ENCODE results near the gene ACACA. TPM values are rescaled to one million over a fixed set of nuclear protein-coding genes. Genes with fewer than 3 reads are reported as not detected.

ACACA gene
- polyA plus RNA-seq, 1 experiment = 57.9 TPM

- CTCF ChIA-PET = interaction anchor here (0.6 to 4.0 kb wide), 86 partner anchors 8 to 821 kb away, joined by 3 to 51 read pairs (median 4); partner anchors contain the start of genes AATF, MRM1 and SYNRG
These were observed 33.0 kb downstream of the ACACA start for GRCh38 chr17:37373530-37374159.

GRCh38 chr17:37368577-37368976 is 38.1 kb downstream of the ACACA start:
- TF ChIP-seq CTCF (IDR thresholded peaks at IDR 0.05; ENCODE audit: low read depth, low read length) = no peak
- H3K27me3 ChIP-seq (ENCODE audit: control insufficient read depth, insufficient read depth, low read length) = no peaks in the 10 kb centered on the region
- POLR2A ChIA-PET = interaction anchor here (0.7 kb wide), 1 partner anchor 62 kb away, joined by 3 read pairs; no protein-coding TSS in a partner anchor
- no peak overlapping the region for H3K27ac ChIP-seq (ENCODE audit: low read depth, low read length)
- no peak overlapping the region for H3K4me3 ChIP-seq (ENCODE audit: low read depth, low read length)
- H3K9me3 ChIP-seq (ENCODE audit: control insufficient read depth, insufficient read depth, low read length) = no peaks in the 10 kb centered on the region
- no peak for DNase-seq (ENCODE audit: low read depth, low spot score)
- CTCF ChIA-PET = interaction anchor here (0.6 to 1.0 kb wide), 2 partner anchors 9 to 281 kb away, joined by 3 to 4 read pairs; no protein-coding TSS in a partner anchor

More at GRCh38 chr17:37373530-37374159, 33.0 kb downstream of the ACACA start:
- Histone ChIP-seq H3K4me3 (ENCODE audit: low read depth, low read length) (no peak overlapping the region), H3K27ac (ENCODE audit: low read depth, low read length) (no peak overlapping the region), H3K27me3 (ENCODE audit: control insufficient read depth, insufficient read depth, low read length) (no peaks in the 10 kb centered on the region), H3K9me3 (ENCODE audit: control insufficient read depth, insufficient read depth, low read length) (no peaks in the 10 kb centered on the region)
- TF ChIP-seq CTCF (IDR thresholded peaks at IDR 0.05; ENCODE audit: low read depth, low read length) = peak; percentile 100
- POLR2A ChIA-PET = interaction anchor here (0.5 to 1.0 kb wide), 4 partner anchors 13 to 80 kb away, joined by 3 to 7 read pairs (median 3); no protein-coding TSS in a partner anchor
- DNase-seq (ENCODE audit: low read depth, low spot score) = peak; percentile 68

GRCh38 chr17:37365589-37365988 is 41.0 kb downstream of the ACACA start:
- CTCF ChIA-PET = interaction anchor here (1.2 kb wide), 1 partner anchor 8 kb away, joined by 8 read pairs; no protein-coding TSS in a partner anchor
- POLR2A ChIA-PET = no interaction called here
- Histone ChIP-seq H3K27me3 (ENCODE audit: control insufficient read depth, insufficient read depth, low read length) (no peaks in the 10 kb centered on the region), H3K27ac (ENCODE audit: low read depth, low read length) (no peak overlapping the region), H3K4me3 (ENCODE audit: low read depth, low read length) (no peak overlapping the region), H3K9me3 (ENCODE audit: control insufficient read depth, insufficient read depth, low read length) (no peaks in the 10 kb centered on the region; the same call in 1 of the 2 replicates)
- no peak for DNase-seq (ENCODE audit: low read depth, low spot score)
- no peak for TF ChIP-seq CTCF (IDR thresholded peaks at IDR 0.05; ENCODE audit: low read depth, low read length)

- ChIA-PET POLR2A (no interaction called here), CTCF (interaction anchor here (1.6 to 4.7 kb wide), 2 partner anchors 12 to 37 kb away, joined by 3 to 51 read pairs; no protein-coding TSS in a partner anchor)
- no peaks in the 10 kb centered on the region; the same call in 1 of the 2 replicates for H3K9me3 ChIP-seq (ENCODE audit: control insufficient read depth, insufficient read depth, low read length)
- no peak for DNase-seq (ENCODE audit: low read depth, low spot score)
- no peak overlapping the region for H3K4me3 ChIP-seq (ENCODE audit: low read depth, low read length)
- no peaks in the 10 kb centered on the region for H3K27me3 ChIP-seq (ENCODE audit: control insufficient read depth, insufficient read depth, low read length)
- no peak overlapping the region for H3K27ac ChIP-seq (ENCODE audit: low read depth, low read length)
- TF ChIP-seq CTCF (IDR thresholded peaks at IDR 0.05; ENCODE audit: low read depth, low read length) = no peak
These were observed 45.1 kb downstream of the ACACA start for GRCh38 chr17:37361543-37361942.

- Histone ChIP-seq H3K9me3 (ENCODE audit: control insufficient read depth, insufficient read depth, low read length) (no peaks in the 10 kb centered on the region; the same call in 1 of the 2 replicates), H3K27me3 (ENCODE audit: control insufficient read depth, insufficient read depth, low read length) (no peaks in the 10 kb centered on the region), H3K27ac (ENCODE audit: low read depth, low read length) (no peak overlapping the region), H3K4me3 (ENCODE audit: low read depth, low read length) (no peak overlapping the region)
- TF ChIP-seq CTCF (IDR thresholded peaks at IDR 0.05; ENCODE audit: low read depth, low read length) = no peak
- POLR2A ChIA-PET = no interaction called here
- no peak for DNase-seq (ENCODE audit: low read depth, low spot score)
- CTCF ChIA-PET = interaction anchor here (1.6 to 4.7 kb wide), 2 partner anchors 13 to 38 kb away, joined by 3 to 51 read pairs; no protein-coding TSS in a partner anchor
These were observed 46.0 kb downstream of the ACACA start for GRCh38 chr17:37360632-37361031.

Data from AG04450 (cell line).